ENCODE data around the gene TOR1AIP1.

The TOR1AIP1 gene

GRCh38 chr1:179951383-179952144 is 69.5 kb downstream of the TOR1AIP1 start:
- no peak for DNase-seq (ENCODE audit: low read depth)
- no peak for TF ChIP-seq MYC (IDR thresholded peaks at IDR 0.05; ENCODE audit: low read depth, low read length)
- no peak for TF ChIP-seq POLR2A (IDR thresholded peaks at IDR 0.05; ENCODE audit: extremely low read depth, insufficient read length)
- TF ChIP-seq, protein P1, sequence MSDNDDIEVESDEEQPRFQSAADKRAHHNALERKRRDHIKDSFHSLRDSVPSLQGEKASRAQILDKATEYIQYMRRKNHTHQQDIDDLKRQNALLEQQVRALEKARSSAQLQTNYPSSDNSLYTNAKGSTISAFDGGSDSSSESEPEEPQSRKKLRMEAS (IDR thresholded peaks at IDR 0.05; ENCODE audit: low read depth, low read length): no peak
- TF ChIP-seq CTCF (IDR thresholded peaks at IDR 0.05; ENCODE audit: low read depth, low read length): no peak
- H3K4me3 ChIP-seq (ENCODE audit: low read depth, low read length): no peak overlapping the region

GRCh38 chr1:179952186-179952585 is 70.1 kb downstream of the TOR1AIP1 start:
- DNase-seq (ENCODE audit: low read depth): peak; percentile 67
- TF ChIP-seq CTCF (IDR thresholded peaks at IDR 0.05; ENCODE audit: low read depth, low read length): no peak
- TF ChIP-seq, protein P1 (IDR thresholded peaks at IDR 0.05; ENCODE audit: low read depth, low read length): no peak
- TF ChIP-seq MYC (IDR thresholded peaks at IDR 0.05; ENCODE audit: low read depth, low read length): no peak
- TF ChIP-seq POLR2A (IDR thresholded peaks at IDR 0.05; ENCODE audit: extremely low read depth, insufficient read length): no peak
- H3K4me3 ChIP-seq (ENCODE audit: low read depth, low read length): no peak overlapping the region

GRCh38 chr1:179953974-179954492 is 71.9 kb downstream of the TOR1AIP1 start:
- peak overlapping the region; percentile 91 for H3K4me3 ChIP-seq (ENCODE audit: low read depth, low read length)
- TF ChIP-seq CTCF (IDR thresholded peaks at IDR 0.05; ENCODE audit: low read depth, low read length): no peak
- peak; percentile 81 for DNase-seq (ENCODE audit: low read depth)

- peak; percentile 99 for DNase-seq (ENCODE audit: low read depth)
- TF ChIP-seq, protein P1 (IDR thresholded peaks at IDR 0.05; ENCODE audit: low read depth, low read length): peak; percentile 79; the same call in 1 of the 2 replicates
- TF ChIP-seq POLR2A (IDR thresholded peaks at IDR 0.05; ENCODE audit: extremely low read depth, insufficient read length) (peak; percentile 63), MYC (IDR thresholded peaks at IDR 0.05; ENCODE audit: low read depth, low read length) (peak; percentile 44; the same call in 1 of the 2 replicates), CTCF (IDR thresholded peaks at IDR 0.05; ENCODE audit: low read depth, low read length) (no peak)
- H3K4me3 ChIP-seq (ENCODE audit: low read depth, low read length): peak within 1 kb of the TSS; percentile 91
These were observed 72.6 kb downstream of the TOR1AIP1 start, which contains the start of gene CEP350 for GRCh38 chr1:179954493-179955286. Gene CEP350 (plus strand): TSS chr1:179954810. CDS start chr1:179986182, 31,372 bp downstream.

DNA sequence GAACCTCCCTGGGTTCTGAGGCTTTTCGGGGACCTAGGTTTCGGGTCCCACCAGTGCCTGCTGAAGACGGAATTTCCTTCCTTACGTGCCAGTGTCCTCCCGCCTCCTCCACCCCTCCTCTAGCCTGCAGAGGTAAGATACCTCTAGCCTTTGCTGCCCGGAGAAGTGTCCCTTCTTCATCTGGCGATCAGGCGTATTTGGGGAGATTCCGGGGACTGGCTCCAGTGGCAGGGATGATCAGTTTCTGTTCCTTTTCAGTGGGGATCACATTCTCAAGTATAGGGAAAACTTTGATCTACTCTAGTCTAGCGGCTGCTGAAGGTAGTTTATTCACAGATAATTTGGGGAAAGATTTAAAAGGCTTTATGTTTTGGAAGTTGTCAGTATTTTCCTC is 73.2 kb downstream of the TOR1AIP1 start:
- DNase-seq (ENCODE audit: low read depth): peak; percentile 63
- peak overlapping the region; percentile 91 for H3K4me3 ChIP-seq (ENCODE audit: low read depth, low read length)
- TF ChIP-seq CTCF (IDR thresholded peaks at IDR 0.05; ENCODE audit: low read depth, low read length) (no peak), MYC (IDR thresholded peaks at IDR 0.05; ENCODE audit: low read depth, low read length) (no peak; the same call in 1 of the 2 replicates), POLR2A (IDR thresholded peaks at IDR 0.05; ENCODE audit: extremely low read depth, insufficient read length) (no peak)
- TF ChIP-seq, protein P1 (IDR thresholded peaks at IDR 0.05; ENCODE audit: low read depth, low read length): 0 out of 2 replicates have a peak, but pooled peaks have one; percentile 9

Measured in NB4 (cell line).